Fibroblast of peridontal ligament (primary cell): ENCODE data around the gene SLC38A4.

Experiments used
- DNase-seq: peaks from one replicate; pipeline ENCODE4 v3.0.0-alpha.2; 2010; ENCODE audit errors: extremely low read depth

SLC38A4 gene

GRCh38 chr12:46815809-46816208 lies 10.0 kb downstream of the SLC38A4 start:
- DNase-seq: no peak

GRCh38 chr12:46814143-46814542 lies 11.7 kb downstream of the SLC38A4 start:
- DNase-seq: no peak

- DNase-seq: no peak
Observed at GRCh38 chr12:46811185-46811584, 14.6 kb downstream of the SLC38A4 start.

- DNase-seq: no peak
Observed at GRCh38 chr12:46808955-46809697, 16.7 kb downstream of the SLC38A4 start.

- DNase-seq: no peak
Observed at GRCh38 chr12:46808317-46808716, 17.5 kb downstream of the SLC38A4 start.

GRCh38 chr12:46804054-46804453 lies 21.7 kb downstream of the SLC38A4 start:
- no peak for DNase-seq

- DNase-seq: no peak
Observed at GRCh38 chr12:46803517-46803916, 22.3 kb downstream of the SLC38A4 start.

- DNase-seq: no peak
Observed at GRCh38 chr12:46801293-46801692, 24.5 kb downstream of the SLC38A4 start.

- DNase-seq: no peak
Observed at GRCh38 chr12:46800160-46800559, 25.6 kb downstream of the SLC38A4 start.

- no peak for DNase-seq
Observed at GRCh38 chr12:46798648-46799047, 27.1 kb downstream of the SLC38A4 start.

GRCh38 chr12:46798056-46798455 lies 27.7 kb downstream of the SLC38A4 start:
- DNase-seq: no peak

GRCh38 chr12:46795988-46796387 lies 29.8 kb downstream of the SLC38A4 start:
- DNase-seq: no peak

GRCh38 chr12:46794593-46795190 lies 31.1 kb downstream of the SLC38A4 start:
- DNase-seq: no peak

GRCh38 chr12:46792925-46793324 lies 32.9 kb downstream of the SLC38A4 start:
- no peak for DNase-seq

GRCh38 chr12:46790066-46790465 lies 35.7 kb downstream of the SLC38A4 start:
- DNase-seq: no peak

GRCh38 chr12:46788072-46788887 lies 37.5 kb downstream of the SLC38A4 start:
- peak; percentile 26 for DNase-seq

GRCh38 chr12:46787496-46788055 lies 38.2 kb downstream of the SLC38A4 start:
- no peak for DNase-seq

- peak; percentile 87 for DNase-seq
Observed at GRCh38 chr12:46786774-46787173, 39.0 kb downstream of the SLC38A4 start.

- no peak for DNase-seq
Observed at GRCh38 chr12:46785382-46785781, 40.4 kb downstream of the SLC38A4 start.

- peak; percentile 38 for DNase-seq
Observed at GRCh38 chr12:46783871-46784270, 41.9 kb downstream of the SLC38A4 start.

- no peak for DNase-seq
Observed at GRCh38 chr12:46779879-46780278, 45.9 kb downstream of the SLC38A4 start.

- DNase-seq: no peak
Observed at GRCh38 chr12:46779063-46779462, 46.7 kb downstream of the SLC38A4 start.
